GM21786 (cell line): ENCODE results near the gene SHMT2.

Source experiments
- ATAC-seq: cut with Tn5 transposase; IDR thresholded peaks from one replicate; pipeline ENCODE4 v1.9.1; 2021; ENCODE audit not compliant: unreplicated experiment

SHMT2 gene

DNA sequence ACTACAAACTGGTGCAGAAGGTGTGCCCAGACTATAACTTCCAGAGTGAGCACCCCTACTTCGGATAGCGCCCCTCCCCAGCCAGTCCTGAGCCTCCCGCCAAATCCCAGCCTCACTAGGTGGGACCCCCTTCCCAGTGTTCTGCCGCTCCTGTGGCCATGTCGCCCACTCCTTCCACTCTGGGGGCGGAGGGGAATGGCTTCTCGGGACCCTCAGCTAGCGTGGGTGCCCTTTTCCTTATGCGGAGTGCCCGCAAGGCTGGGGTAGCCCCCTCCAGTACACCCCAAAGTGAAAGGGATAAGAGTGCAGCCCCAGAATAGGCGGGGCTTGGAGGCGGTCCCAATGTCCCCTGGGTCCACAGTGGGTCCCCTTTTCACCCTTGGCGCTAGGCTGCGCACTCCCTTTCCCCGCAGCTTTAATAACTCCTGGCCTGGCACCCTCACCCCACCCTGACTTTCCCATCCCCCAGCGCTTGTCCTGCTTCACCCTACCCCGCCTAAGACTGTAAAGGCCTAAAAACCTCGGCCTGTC lies 3.8 kb upstream of the SHMT2 start:
- ATAC-seq = no peak

DNA sequence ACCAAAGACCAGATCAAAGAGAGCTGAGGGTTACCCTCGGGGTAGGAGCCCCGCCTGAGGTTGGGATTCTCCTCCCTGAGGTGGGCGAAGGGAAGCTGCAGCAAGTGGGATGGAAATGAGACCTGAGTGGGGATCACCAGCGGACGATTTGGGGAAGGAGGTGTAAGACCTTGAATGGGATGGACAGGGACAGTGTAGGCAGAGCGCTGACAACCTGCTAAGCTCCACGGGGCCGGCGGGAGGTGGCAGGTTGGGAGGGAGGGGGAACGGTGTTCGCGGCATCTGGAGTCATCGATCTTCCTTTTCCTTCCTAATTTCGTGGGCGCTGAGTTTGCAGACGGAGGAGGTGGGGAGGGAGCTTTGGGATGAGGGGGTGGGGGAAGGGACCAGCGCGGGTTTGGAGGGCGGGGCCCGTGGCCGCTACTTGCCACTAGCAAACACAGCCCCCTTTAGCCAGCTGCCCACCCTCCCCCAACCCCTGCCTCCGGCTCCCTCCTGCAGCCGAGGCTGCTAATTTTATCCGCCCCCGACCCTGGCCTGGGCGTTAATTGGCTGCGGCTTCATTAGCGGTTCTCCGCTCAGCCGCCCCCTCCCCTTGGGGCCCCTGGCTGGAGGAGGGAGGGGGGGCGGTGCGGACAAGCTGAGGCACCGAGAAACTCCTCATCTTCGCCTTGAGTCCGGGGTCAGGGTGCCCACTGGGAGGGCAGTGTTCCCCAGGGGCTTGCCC lies 2.8 kb upstream of the SHMT2 start:
- ATAC-seq = no peak

DNA sequence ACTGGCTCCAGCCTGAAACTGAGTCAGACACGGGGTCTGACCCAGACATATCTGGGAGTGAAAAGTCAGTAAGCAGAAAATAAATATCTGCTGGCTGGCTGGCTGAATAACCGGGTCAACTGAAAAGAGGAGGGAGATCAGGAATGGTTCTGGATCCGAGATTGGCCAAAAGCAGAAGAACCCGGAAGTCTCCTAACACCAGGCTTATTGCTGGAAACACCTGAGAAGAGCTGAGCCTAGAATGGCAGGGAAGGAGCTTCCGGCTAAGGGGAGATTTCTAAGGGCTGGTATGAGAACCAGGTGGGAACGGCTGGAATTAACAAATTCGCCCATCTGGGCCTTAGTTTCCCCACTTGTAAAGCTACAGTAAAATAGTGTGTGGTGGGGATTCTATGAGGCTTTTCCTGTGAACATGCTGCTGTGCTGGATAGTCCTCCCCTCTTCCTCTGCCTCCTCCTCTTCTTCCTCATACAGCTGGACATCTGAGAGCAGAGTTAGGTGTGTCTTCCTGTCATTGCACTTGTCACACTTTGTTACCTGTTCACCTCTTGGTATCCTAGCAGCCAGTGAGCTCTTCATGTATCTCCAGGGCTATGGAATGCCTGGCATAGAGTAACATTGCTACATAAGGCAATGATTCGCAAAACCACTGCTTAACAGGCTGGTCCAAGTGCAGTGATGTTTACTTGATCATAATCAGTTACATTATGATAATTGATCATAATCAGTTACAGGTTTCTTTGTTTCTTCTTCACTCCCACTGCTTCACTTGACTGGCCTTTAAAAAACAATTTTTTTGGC lies 2.0 kb upstream of the SHMT2 start:
- no peak for ATAC-seq

- ATAC-seq = no peak
Observed at GRCh38 chr12:57229046-57229633, 371 bp upstream of the SHMT2 start.

GRCh38 chr12:57230381-57231155 lies 1.1 kb downstream of the SHMT2 start:
- ATAC-seq = no peak

- ATAC-seq = no peak
Observed at GRCh38 chr12:57231276-57232021, 1.9 kb downstream of the SHMT2 start.

DNA sequence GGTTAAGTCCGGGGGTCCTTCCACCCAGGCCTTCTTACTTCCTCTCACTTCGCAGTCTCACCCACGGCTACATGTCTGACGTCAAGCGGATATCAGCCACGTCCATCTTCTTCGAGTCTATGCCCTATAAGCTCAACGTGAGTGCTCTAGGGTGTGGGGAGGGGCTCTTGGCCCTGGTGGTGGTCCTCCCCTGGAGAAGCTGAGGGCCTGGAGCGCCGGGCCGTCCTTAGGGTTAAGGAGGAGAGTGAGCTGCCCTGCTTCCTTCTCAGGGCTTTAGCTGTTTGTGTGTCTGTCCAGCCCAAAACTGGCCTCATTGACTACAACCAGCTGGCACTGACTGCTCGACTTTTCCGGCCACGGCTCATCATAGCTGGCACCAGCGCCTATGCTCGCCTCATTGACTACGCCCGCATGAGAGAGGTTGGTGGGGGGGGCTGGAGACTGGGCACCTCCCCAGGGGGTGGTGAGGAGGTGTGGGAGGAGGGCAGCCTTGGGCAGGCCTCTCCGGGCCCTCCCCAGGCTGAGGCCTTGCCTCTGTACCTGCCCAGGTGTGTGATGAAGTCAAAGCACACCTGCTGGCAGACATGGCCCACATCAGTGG lies 2.7 kb downstream of the SHMT2 start:
- no peak for ATAC-seq

- no peak for ATAC-seq
Observed at GRCh38 chr12:57233357-57234232, 4.1 kb downstream of the SHMT2 start.

GRCh38 chr12:57234233-57234570 lies 4.7 kb downstream of the SHMT2 start:
- ATAC-seq = no peak

DNA sequence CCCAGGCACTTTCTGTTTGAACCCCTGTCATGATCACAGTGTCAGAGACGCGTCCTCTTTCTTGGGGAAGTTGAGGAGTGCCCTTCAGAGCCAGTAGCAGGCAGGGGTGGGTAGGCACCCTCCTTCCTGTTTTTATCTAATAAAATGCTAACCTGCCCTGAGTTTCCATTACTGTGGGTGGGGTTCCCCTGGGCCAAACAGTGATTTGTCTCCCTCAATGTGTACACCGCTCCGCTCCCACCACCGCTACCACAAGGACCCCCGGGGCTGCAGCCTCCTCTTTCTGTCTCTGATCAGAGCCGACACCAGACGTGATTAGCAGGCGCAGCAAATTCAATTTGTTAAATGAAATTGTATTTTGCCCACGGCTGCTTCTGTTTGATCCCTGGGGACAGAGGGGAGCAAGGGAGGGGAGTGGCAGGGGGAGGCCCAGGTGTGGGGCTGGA lies 5.1 kb downstream of the SHMT2 start:
- no peak for ATAC-seq

DNA sequence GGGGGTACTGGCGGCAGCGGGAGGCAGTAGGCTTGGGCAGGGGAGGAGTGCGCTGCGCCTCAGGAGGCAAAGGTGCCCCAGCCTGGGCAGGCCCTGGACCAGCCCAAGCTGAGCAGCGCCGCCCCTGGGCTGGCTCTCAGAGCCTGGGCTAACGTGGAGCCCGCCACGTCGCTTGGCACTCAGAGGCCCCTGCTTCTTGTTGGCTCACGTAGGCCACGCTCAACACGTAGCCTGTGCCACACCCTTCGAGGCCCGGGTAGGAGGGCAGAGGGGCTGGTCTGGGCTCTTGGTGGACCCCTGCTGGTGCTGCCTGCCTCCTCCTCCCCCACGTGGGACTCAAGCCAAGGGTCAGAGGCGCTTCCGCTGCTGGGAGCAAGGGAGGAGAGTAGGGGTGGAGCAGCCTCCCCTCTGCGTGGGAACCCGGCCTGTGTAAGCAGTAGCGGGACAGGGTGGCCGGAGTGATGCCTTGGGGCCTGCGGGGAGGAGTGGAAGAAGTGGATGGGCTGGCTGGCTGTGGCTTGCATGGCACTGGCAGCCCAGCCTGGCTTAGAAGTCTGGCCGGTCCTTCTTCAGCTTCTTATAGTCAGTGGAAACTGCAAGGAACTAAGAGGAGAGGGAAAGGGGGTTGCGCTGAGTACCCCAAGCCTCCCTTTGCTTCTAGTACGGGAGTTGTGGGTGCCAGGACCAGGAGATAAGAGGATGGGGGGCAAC lies 5.7 kb downstream of the SHMT2 start:
- no peak for ATAC-seq

DNA sequence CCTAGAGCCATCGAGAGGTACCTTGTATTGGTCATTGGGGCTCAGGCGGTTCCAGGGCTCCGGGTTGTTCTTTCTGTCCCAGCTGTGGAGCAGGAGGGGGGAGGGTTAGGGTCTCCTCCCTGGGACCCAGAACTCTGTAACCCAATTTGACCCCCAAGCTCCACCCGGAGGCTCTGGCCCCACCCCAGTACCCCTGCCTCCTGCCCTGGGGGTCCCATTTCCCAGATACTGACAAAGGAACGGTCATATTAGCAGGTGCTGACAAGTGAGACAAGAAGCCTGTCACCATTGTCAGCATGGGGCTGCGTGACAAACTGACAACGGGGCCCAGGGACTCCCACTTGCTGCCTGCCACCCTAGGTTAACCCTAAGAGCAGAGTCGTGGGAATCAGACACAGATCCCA lies 6.2 kb downstream of the SHMT2 start:
- ATAC-seq = no peak

DNA sequence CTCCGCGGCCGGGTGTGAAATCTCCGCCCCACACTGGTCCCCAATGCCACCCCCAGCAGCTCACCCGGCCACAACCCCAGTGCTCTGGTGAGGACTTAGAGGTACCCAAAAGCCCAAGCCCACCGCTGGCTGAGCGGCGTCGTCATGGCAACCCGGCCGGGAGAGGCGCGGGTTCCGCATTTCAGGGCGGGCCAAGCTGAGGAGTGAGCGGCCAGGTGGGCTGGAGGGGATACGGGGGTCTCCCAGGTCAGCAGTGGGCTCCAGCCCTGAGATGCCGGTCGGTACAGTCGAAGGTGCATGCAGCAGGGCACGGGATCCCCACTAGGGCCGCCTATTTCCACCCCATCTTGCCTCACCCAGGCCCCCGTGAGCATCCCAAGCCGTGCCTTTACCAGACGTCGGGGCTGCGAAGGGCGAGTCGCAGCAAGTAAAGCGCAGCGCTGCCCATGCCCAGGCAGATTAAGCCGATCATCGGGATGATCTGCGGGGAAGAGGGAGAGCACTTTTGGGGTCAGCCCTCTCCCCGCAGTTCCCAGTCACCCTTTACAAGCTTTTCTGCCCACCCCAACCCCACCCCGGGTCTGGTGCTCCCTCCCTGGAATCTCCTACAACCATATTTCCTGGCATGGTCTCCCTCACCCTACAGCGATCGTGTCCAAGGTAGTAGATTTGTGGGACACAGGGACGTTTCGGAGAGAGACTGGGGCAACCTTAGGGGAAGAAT lies 6.9 kb downstream of the SHMT2 start:
- no peak for ATAC-seq

- ATAC-seq = no peak
Observed at GRCh38 chr12:57236925-57237595, 7.5 kb downstream of the SHMT2 start.

DNA sequence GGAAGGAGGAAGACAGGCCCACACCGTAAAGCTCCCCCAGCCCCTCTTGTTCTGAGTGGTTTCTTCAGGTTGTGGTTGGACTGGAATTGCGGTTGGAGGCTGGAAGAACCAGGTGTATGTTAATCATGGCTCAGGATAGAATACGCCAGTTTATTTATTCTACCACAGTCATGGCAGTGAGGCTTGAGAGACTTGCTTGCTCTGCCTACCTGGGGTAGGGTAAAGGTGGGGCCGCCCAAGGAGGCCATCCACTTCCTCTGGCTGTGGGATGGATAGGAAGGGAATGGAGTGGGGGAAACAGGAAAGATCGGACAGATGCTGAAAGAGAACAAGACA lies 8.1 kb downstream of the SHMT2 start:
- no peak for ATAC-seq

DNA sequence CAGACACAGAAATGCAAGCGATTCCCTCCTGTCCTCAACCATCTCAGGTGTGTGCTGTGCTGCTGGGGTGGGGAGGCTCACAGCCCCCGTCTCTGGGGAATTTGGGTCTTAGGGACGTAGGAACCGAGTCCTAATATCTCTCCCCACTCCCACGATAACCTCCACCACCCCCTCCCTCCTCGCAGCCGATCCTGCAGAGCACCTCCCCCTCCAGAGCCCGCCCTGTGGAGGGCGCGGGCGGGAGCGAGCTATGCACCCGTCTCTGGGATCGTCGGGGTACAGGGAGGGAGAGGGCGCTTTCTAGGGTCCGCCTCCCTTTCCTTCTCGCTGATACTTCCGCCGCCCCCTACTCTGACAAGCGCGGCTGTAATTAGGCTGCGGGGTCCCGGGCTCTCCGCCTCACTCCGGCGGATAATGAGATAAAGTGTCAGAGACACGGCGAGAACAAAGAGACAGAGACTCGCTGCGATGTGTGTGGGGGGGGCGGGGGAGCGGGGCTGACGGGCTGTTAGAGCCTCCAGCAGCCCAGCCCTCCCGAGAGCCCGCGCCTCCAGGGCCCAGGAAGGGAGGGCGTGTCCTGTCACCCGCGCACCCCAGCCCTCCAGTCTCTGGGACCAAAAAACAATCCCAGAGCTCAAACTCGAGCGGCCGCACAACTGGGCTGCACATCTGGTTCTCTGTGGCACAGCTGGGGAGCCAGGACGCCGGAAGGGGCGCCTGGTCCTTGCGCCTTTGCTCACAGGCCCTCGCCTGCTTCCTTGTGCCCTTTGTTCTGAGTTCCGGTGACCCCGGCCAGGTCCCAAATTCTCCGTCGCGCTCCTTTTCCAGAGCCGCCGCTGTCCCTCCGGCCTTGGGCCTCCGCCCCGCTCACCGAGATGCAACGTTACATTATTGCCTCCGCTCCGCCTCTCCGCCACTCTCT lies 8.7 kb downstream of the SHMT2 start:
- no peak for ATAC-seq
